ENCODE data around the gene HINT2. TPM values are rescaled to one million over a fixed set of nuclear protein-coding genes. Genes with fewer than 3 reads are reported as not detected.

Gene HINT2
- total RNA-seq, 1 donor from 2014 or later = 48.1 TPM

DNA sequence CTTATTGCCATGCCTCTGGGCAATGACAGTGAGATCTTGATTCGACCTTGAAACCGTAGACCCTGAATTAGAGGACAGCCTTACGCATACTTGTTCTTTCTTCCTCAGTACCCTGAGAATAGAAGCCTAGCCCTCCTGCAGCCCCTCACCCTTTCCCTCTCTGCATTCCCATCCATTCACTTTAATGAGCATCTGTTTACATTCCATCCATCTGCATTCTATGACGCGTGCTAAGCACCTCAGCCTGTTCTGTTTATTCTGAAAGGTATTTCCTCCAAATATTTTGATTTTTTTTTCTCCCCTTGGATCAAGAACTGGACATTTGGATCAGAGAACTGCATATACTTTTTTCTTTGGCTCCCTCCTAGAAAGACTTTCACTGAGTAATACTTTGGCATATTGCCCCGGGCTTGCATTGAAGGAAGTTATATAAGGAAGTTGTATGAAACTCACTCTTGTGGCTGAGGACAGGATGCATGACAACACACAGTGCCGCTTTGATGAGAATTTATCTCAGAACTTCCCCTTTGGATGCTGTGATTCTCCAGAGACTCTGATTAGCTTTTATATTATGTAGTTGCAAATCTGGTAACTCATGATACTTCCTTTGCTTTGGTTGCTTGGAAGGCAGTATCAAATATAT lies 29.9 kb upstream of the HINT2 start:
- Mint-ChIP-seq H3K9me3 (ENCODE audit: unreplicated experiment) (peaks cover 5% of the 10 kb centered on the region), H3K27ac (ENCODE audit: unreplicated experiment) (no peak overlapping the region), H3K4me1 (ENCODE audit: low read depth, unreplicated experiment) (peaks cover 17% of the 10 kb centered on the region), H3K36me3 (ENCODE audit: unreplicated experiment) (peaks cover 9% of the 10 kb centered on the region), H3K4me3 (ENCODE audit: unreplicated experiment) (no peak overlapping the region), H3K27me3 (ENCODE audit: unreplicated experiment) (peaks cover 8% of the 10 kb centered on the region)
- no peak for DNase-seq
- TF ChIP-seq CTCF (IDR thresholded peaks at IDR 0.05; ENCODE audit: partially characterized antibody, unreplicated experiment) = no peak

DNA sequence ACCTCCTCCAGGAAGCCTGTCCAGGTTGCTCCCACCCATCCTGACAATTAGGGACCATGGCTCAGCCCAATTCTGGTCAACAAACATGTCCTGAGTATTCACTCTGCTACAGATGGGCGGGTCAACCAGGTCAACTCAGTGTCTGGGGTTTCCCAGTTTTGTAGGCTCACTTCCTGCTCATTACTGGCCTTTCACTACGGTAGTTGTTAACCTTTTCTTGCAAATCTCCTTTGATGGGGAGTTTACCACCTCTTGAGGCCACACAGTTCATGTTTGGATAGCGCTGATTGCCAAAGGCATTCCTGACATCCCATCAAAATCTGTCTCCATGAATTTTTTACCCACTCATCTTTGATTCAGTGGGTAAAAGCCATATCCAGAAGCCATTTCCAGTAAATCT lies 28.0 kb upstream of the HINT2 start:
- no peak for TF ChIP-seq CTCF (IDR thresholded peaks at IDR 0.05; ENCODE audit: partially characterized antibody, unreplicated experiment)
- Mint-ChIP-seq H3K27ac (ENCODE audit: unreplicated experiment) (no peak overlapping the region), H3K9me3 (ENCODE audit: unreplicated experiment) (peaks cover 5% of the 10 kb centered on the region), H3K36me3 (ENCODE audit: unreplicated experiment) (peaks cover 12% of the 10 kb centered on the region), H3K27me3 (ENCODE audit: unreplicated experiment) (peaks cover 8% of the 10 kb centered on the region), H3K4me1 (ENCODE audit: low read depth, unreplicated experiment) (peaks cover 15% of the 10 kb centered on the region), H3K4me3 (ENCODE audit: unreplicated experiment) (no peak overlapping the region)
- DNase-seq = no peak

- Mint-ChIP-seq H3K36me3 (ENCODE audit: unreplicated experiment) (peaks cover 6% of the 10 kb centered on the region), H3K4me1 (ENCODE audit: low read depth, unreplicated experiment) (peaks cover 12% of the 10 kb centered on the region), H3K27ac (ENCODE audit: unreplicated experiment) (no peak overlapping the region), H3K4me3 (ENCODE audit: unreplicated experiment) (no peak overlapping the region), H3K27me3 (ENCODE audit: unreplicated experiment) (peaks cover 9% of the 10 kb centered on the region), H3K9me3 (ENCODE audit: unreplicated experiment) (peaks cover 5% of the 10 kb centered on the region)
- TF ChIP-seq CTCF (IDR thresholded peaks at IDR 0.05; ENCODE audit: partially characterized antibody, unreplicated experiment) = no peak
- no peak for DNase-seq
Observed at GRCh38 chr9:35842020-35842745, 27.3 kb upstream of the HINT2 start.

DNA sequence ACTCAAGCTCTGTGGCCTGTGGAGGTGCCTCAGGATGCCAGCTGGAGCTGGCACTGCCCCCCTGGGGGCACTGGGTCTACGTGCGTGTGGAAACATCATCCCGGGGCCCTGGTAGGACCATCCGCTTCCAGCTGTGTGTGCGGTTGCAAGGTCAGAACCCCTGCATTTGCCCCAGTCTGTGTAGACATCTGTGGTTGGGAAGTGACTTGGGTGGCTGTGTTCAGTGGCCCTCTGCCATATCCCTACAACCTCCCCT lies 26.7 kb upstream of the HINT2 start:
- Mint-ChIP-seq H3K27ac (ENCODE audit: unreplicated experiment) (no peak overlapping the region), H3K4me1 (ENCODE audit: low read depth, unreplicated experiment) (peaks cover 9% of the 10 kb centered on the region), H3K9me3 (ENCODE audit: unreplicated experiment) (peaks cover 5% of the 10 kb centered on the region), H3K4me3 (ENCODE audit: unreplicated experiment) (no peak overlapping the region), H3K27me3 (ENCODE audit: unreplicated experiment) (peaks cover 8% of the 10 kb centered on the region), H3K36me3 (ENCODE audit: unreplicated experiment) (peaks cover 5% of the 10 kb centered on the region)
- no peak for DNase-seq
- no peak for TF ChIP-seq CTCF (IDR thresholded peaks at IDR 0.05; ENCODE audit: partially characterized antibody, unreplicated experiment)

- no peak for DNase-seq
- peaks cover 9% of the 10 kb centered on the region for H3K4me1 Mint-ChIP-seq (ENCODE audit: low read depth, unreplicated experiment)
- peaks cover 5% of the 10 kb centered on the region for H3K36me3 Mint-ChIP-seq (ENCODE audit: unreplicated experiment)
- no peak overlapping the region for H3K4me3 Mint-ChIP-seq (ENCODE audit: unreplicated experiment)
- H3K9me3 Mint-ChIP-seq (ENCODE audit: unreplicated experiment) = peaks cover 5% of the 10 kb centered on the region
- TF ChIP-seq CTCF (IDR thresholded peaks at IDR 0.05; ENCODE audit: partially characterized antibody, unreplicated experiment) = no peak
- peaks cover 8% of the 10 kb centered on the region for H3K27me3 Mint-ChIP-seq (ENCODE audit: unreplicated experiment)
- no peak overlapping the region for H3K27ac Mint-ChIP-seq (ENCODE audit: unreplicated experiment)
Observed at GRCh38 chr9:35840881-35841644, 26.2 kb upstream of the HINT2 start.

Data from glutamatergic neuron (in vitro differentiated cells).